GM04504 (cell line): Measurements from ENCODE around the gene ANKS4B.
"Not testable (repeated sequence)": the region's sequence is repeated elsewhere in the genome, so short reads cannot be mapped to it uniquely, and the experiment has no call there.

Experiments
- DNase-seq: peaks from one replicate; pipeline ENCODE4 v3.0.0-alpha.2; 2012; ENCODE audit warnings: low read depth

ANKS4B gene

GRCh38 chr16:21289789-21290188 lies 56.3 kb downstream of the ANKS4B start:
- not testable (repeated sequence) for DNase-seq

GRCh38 chr16:21300309-21301167 lies 67.0 kb downstream of the ANKS4B start:
- DNase-seq: peak; percentile 100

DNA sequence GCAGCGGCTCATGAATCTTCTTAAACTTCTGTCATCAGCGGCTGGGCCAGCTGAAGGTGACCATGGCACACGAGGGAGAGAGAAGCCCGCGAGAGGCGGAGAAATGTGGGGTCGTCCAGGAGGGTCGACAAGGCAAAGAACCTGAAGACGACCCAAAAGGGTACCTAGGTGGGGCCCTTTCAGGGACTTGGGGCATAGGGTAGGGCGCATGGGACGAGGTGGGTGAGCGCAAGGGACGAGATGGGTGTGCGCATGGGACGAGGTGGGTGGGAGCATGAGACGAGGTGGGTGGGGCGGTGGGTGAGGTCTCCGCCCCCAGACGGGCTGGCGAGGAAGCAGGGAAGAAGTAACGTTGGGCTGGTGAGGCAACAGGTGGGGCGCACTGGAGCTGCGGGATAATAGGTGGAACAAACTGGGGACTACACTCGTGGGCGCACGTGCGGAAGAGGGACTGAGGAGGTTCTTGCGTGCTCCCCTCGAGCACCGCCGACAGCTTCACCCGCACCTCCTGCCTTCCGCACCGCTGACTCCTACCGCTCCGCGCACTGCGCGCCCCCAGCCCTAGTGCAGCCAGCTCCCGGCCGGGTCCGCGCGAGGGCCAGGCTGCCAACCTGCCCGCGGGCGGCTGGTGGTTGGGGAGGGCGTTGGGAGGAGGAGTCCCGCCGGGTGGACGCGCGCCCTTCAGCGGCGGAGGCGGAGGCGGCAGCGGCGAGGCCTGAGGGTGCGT lies 67.8 kb downstream of the ANKS4B start:
- DNase-seq: no peak

DNA sequence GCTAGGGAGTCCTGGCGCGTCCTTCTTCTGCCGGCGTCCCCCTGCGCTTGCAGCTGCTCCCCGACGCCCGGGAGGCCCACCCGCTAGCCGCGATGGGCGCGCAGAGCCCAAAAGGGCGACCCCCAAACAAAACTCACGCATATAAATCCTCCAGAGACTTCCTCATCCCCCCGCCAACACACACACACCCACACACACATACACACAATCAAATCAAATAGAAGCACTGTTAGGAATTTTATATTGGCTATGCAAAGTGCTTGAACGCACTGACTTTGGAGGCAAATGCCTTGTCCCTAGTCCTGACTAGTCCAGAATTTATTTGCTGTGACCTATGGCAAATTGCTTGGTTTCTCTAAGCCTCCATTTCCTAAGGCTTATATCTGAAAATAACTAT lies 68.4 kb downstream of the ANKS4B start:
- DNase-seq: no peak

GRCh38 chr16:21302454-21302853 lies 69.0 kb downstream of the ANKS4B start:
- no peak for DNase-seq

DNA sequence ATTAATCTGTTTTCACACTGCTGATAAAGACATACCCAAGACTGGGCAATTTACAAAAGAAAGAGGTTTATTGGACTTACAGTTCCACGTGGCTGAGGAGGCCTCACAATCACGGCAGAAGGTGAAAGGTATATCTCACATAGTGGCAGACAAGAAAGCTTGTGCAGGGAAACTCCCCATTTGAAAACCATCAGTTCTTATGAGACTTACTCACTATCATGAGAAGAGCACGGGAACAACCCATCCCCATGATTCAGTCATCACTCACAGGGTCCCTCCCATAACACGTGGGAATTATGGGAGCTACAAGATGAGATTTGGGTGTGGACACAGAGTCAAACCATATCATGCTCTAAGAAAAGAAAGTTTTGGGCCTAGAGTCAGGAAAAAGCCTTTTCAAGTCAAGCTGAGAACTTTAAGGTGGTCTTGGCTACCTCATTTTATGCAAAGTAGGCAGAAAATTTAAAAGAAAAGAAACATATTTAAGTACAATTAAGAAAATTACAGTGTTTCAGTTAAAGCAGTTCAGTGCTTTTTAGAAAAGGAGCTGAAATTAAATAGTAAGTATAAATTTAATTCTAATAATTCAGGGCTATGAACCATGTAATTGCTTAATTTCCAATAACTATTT lies 69.5 kb downstream of the ANKS4B start:
- DNase-seq: peak; percentile 61
